Mucosa of stomach (tissue), 1 donor: Measurements from ENCODE around the gene WNT3.
"Not testable (repeated sequence)": the region's sequence is repeated elsewhere in the genome, so short reads cannot be mapped to it uniquely, and the experiment has no call there.

ENCODE experiments used
- H3K27me3 ChIP-seq: one replicate; pipeline ENCODE4 v1.7.0; 2013; ENCODE audit warnings: mild to moderate bottlenecking, low read length; ENCODE audit not compliant: control insufficient read depth, insufficient read depth
- H3K36me3 ChIP-seq: one replicate; pipeline ENCODE4 v1.7.0; 2013; ENCODE audit warnings: low read length; ENCODE audit not compliant: control insufficient read depth, insufficient read depth
- H3K4me1 ChIP-seq: one replicate; pipeline ENCODE4 v1.7.0; 2013; ENCODE audit warnings: mild to moderate bottlenecking, low read length; ENCODE audit not compliant: control insufficient read depth, insufficient read depth
- H3K4me3 ChIP-seq: one replicate; pipeline ENCODE4 v1.7.0; 2013; ENCODE audit warnings: low read length
- H3K9ac ChIP-seq: one replicate; pipeline ENCODE4 v1.7.0; 2013; ENCODE audit warnings: mild to moderate bottlenecking, low read length, moderate library complexity
- H3K9me3 ChIP-seq: one replicate; pipeline ENCODE4 v1.7.0; 2013; ENCODE audit warnings: mild to moderate bottlenecking, low read length, moderate library complexity; ENCODE audit not compliant: control insufficient read depth
- donor health status: Pancreatic carcinoma.

The WNT3 gene

DNA sequence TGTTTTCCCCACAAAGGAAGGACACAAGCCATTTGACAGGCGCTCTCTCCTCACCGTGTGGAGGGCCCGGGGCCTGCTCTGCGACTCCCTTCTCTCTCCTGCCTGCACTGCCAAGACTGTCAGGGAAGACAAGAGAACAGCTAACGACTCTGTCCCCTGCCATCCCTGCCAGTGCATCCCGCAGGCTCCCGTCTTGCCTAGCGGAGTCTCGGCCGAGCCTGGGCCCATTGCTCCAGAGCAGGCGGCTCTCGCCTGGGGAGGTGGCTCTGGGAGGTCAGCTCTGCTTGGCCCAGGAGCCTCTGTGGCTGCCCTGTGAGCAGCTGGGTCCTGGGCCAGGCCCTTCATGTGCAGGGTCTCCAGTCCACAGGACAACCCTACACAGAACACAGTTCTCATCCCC, 53.0 kb downstream of the WNT3 start:
- Histone ChIP-seq H3K9ac (no peak overlapping the region), H3K4me3 (no peak overlapping the region), H3K27me3 (peaks cover 7% of the 10 kb centered on the region), H3K36me3 (no peaks in the 10 kb centered on the region), H3K4me1 (no peaks in the 10 kb centered on the region), H3K9me3 (no peaks in the 10 kb centered on the region)

DNA sequence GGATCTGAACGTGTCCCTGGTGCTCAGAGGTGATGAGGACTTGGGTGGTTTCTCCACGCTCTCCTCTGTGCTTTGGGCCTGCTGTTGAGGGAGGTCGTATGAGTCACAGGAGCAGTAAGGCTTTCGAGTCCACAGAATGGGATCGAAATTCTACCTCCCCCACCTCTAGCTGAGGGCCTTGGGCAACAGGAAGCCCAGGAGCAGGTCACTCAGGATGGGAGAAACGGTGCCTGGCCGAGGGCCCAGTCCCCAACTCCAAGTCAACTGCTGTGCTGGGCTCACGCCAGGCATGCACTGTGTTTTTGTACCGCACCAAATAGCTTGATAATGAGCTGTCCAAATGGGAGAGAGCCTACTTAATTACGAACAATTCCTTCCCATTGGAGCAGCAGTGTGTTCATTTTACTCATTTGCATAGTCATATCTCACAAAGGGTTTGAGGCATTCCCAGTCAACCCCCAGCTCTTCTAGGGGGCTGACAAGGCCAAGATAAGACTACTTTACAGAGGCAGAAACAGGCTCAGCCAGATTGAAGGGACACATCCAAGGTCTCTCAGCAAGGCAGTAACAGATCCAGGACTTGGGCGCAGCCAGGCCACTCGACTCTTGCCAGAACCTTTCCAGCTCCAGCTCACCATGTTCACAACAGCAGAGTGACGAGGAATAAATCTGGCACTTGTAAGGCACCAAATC, 53.6 kb downstream of the WNT3 start:
- no peaks in the 10 kb centered on the region for H3K9me3 ChIP-seq
- no peak overlapping the region for H3K9ac ChIP-seq
- no peaks in the 10 kb centered on the region for H3K4me1 ChIP-seq
- no peaks in the 10 kb centered on the region for H3K36me3 ChIP-seq
- no peak overlapping the region for H3K4me3 ChIP-seq
- H3K27me3 ChIP-seq = peaks cover under 1% of the 10 kb centered on the region

DNA sequence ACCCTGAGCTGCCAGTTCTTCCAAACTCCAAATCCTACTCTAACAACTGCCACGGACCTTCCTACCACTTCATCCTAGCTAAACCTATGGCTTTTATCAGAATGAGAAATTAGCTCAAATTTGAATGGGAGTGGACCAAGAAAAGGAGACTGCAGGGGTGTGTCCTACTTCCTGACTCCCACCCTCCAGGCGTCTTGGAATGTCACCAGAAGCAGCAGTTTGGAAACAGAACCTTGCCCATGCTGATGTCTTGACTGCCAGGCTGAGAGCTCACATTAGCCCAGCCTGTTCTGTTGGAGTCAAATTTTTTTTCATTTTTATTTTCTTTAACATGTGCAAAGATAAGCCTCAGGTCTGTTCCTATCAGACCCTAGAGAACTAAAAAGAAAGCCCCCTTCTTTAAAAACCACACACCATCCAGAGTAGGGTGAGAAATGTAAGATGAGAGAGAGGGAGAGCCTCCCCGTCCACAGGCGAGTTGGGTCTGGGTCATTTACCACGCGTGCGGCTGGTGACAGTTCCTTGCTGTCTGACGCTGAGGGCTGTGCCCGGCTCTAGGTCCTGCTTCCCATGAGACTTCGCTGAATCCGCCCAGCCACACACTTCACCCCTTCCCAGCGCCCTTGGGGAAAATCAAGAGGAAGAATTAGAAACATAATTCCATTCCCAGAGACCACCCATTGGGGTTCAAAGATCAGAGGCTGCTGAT, 54.3 kb downstream of the WNT3 start:
- Histone ChIP-seq H3K9ac (no peak overlapping the region), H3K9me3 (no peaks in the 10 kb centered on the region), H3K4me1 (peaks cover 4% of the 10 kb centered on the region), H3K4me3 (no peak overlapping the region), H3K36me3 (no peaks in the 10 kb centered on the region), H3K27me3 (no peaks in the 10 kb centered on the region)

DNA sequence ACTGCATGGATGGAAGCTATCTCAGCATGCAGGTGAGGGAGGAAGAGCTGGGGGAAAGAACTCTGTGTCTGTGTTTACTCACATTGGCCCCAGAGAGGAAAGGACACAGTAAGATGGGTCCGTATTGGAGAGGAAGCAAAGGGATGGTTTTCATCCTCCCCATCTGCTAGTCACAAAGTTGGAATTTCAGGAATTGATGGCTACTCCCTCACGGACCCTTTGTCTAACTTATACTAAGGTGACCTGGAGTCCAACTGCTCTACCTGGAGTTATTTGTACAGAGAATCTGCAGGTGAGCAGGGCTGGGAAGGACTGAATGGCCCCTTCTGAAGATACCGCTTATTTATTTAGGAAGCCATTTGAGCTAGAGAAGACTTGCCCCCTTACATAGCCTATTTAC, 55.1 kb downstream of the WNT3 start:
- no peaks in the 10 kb centered on the region for H3K9me3 ChIP-seq
- H3K27me3 ChIP-seq = no peaks in the 10 kb centered on the region
- H3K4me3 ChIP-seq = no peak overlapping the region
- peaks cover 8% of the 10 kb centered on the region for H3K4me1 ChIP-seq
- H3K36me3 ChIP-seq = no peaks in the 10 kb centered on the region
- no peak overlapping the region for H3K9ac ChIP-seq

DNA sequence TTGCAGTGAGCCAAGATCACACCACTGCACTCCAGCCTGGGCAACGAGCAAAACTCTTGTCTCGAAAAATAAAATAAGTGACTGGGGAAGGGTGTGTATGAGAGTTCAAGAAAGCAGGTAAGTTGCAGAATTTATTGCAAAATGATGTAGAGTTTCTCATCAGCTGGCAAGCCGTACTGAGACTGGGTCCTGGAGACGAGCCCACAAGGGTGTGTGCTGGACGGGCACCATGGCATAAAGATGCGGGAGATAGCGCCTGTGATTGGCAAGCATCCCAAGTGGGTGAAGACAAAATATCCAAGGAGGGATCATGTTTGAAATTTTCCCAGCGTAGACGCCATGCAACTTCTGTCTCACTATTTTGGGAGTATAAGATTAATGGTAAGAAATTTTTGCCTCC, 59.4 kb downstream of the WNT3 start:
- no peaks in the 10 kb centered on the region for H3K9me3 ChIP-seq
- no peaks in the 10 kb centered on the region for H3K36me3 ChIP-seq
- H3K27me3 ChIP-seq = no peaks in the 10 kb centered on the region
- peaks cover 22% of the 10 kb centered on the region for H3K4me1 ChIP-seq
- H3K9ac ChIP-seq = no peak overlapping the region
- H3K4me3 ChIP-seq = no peak overlapping the region

DNA sequence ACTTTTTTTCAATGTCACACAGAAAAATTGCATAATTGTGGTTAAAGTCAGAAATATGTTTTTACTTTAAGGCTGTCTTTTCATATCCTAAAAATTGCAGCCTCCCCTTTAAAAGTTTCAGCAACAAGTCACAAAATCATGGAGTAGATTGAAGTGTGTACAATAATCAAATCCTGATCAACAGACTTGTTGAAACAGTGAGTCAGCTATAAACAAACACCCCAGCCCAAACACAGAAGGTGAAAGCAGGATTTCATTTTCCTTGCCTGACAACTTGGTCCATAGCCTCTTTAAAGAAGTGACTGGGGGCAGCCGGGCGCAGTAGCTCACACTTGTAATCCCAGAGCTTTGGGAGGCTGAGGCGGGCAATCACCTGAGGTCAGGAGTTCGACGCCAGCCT, 59.9 kb downstream of the WNT3 start:
- H3K36me3 ChIP-seq = no peaks in the 10 kb centered on the region
- H3K9me3 ChIP-seq = no peaks in the 10 kb centered on the region
- no peak overlapping the region for H3K9ac ChIP-seq
- peaks cover 22% of the 10 kb centered on the region for H3K4me1 ChIP-seq
- no peaks in the 10 kb centered on the region for H3K27me3 ChIP-seq
- H3K4me3 ChIP-seq = no peak overlapping the region

DNA sequence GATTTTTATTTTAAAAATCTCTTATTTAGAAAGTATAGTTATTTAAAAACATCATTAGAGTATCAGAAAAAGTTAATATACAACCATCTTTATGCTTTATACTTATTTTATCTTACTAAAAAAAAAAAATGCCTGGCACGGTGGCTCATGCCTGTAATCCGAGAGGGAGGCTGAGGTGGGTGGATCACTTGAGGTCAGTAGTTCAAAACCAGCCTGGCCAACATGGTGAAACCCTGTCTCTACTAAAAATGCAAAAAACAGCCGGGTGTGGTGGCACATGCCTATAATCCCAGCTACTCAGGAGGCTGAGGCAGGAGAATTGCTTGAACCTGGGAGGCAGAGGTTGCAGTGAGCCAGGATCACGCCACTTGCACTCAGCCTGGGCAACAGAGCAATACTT, 60.9 kb downstream of the WNT3 start:
- not testable (repeated sequence) for H3K36me3 ChIP-seq, H3K4me3 ChIP-seq, H3K9me3 ChIP-seq, H3K9ac ChIP-seq, H3K27me3 ChIP-seq
- peaks cover 22% of the 10 kb centered on the region for H3K4me1 ChIP-seq

DNA sequence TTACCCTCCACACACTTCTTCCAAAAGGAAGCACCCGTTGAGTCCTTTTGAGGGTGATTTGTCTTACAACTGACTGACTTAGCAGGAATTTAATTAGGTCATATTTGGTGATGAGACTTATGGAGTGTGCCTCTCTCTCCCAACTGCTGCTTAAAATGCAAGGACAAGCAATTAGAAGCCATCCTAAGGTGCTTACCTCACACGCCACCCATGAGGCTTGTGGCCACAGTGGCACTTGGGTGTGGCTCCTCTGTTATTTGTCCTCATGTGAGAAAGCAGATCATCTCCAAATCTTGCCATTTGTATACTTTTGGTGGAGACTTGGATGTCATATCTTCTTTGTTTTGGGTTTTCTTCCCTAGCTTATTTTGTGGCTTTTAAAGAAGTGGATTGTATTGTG, 61.6 kb downstream of the WNT3 start:
- no peak overlapping the region for H3K4me3 ChIP-seq
- H3K9me3 ChIP-seq = no peaks in the 10 kb centered on the region
- H3K27me3 ChIP-seq = no peaks in the 10 kb centered on the region
- H3K9ac ChIP-seq = no peak overlapping the region
- H3K4me1 ChIP-seq = peaks cover 22% of the 10 kb centered on the region
- H3K36me3 ChIP-seq = no peaks in the 10 kb centered on the region

DNA sequence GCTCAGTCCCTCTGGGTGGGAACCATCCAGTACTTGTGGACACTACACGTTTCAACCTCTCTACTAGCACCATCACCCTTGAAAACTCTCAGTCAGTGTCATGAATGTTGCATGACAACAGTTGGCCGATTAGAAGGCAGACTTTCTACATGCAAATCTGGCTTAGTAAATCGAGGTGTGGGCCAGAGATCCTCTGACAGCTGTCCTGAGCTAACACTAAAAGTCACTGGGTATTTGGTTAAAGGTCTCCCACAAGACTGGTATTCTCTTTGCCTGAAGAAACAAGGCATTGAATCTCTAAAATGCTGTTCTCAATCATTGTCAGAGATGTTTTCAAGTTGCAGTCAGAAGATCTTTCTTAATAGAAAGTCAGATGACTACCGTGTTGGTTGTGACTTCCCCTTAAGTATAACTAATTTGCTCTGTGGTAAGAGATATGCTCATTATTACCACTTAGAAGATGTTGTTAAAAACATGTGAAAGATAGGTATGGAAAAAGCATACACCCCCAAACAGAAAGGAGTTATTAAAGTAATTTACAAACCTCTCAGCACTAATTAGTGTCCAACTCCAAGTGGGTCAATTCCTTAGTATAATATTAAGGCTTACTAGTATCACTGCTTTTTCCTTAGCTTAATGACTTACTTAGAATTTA, 62.3 kb downstream of the WNT3 start:
- Histone ChIP-seq H3K4me1 (peaks cover 22% of the 10 kb centered on the region), H3K9ac (no peak overlapping the region), H3K36me3 (no peaks in the 10 kb centered on the region), H3K4me3 (no peak overlapping the region), H3K27me3 (no peaks in the 10 kb centered on the region), H3K9me3 (no peaks in the 10 kb centered on the region)

DNA sequence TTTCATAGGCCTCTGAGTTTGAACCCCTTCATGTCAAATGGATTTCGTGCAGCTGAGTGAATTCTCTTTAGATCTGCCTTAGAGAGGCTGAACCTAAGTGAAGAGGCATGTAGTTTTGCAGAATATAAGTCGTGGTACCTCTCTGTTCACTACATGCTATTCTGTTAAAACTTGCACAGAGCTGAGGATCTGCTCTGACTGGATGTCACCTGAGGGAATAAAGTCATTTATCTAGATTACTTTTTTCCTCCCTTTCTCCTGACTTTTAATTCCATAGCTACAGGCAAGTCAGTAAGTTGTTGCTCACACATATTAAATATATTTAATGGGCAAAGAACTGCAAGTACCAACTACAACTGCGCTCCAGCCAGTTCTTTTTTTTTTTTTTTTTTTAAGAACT, 64.7 kb downstream of the WNT3 start:
- no peaks in the 10 kb centered on the region for H3K9me3 ChIP-seq
- no peak overlapping the region for H3K9ac ChIP-seq
- H3K4me1 ChIP-seq = peaks cover 14% of the 10 kb centered on the region
- no peaks in the 10 kb centered on the region for H3K27me3 ChIP-seq
- no peaks in the 10 kb centered on the region for H3K36me3 ChIP-seq
- no peak overlapping the region for H3K4me3 ChIP-seq

DNA sequence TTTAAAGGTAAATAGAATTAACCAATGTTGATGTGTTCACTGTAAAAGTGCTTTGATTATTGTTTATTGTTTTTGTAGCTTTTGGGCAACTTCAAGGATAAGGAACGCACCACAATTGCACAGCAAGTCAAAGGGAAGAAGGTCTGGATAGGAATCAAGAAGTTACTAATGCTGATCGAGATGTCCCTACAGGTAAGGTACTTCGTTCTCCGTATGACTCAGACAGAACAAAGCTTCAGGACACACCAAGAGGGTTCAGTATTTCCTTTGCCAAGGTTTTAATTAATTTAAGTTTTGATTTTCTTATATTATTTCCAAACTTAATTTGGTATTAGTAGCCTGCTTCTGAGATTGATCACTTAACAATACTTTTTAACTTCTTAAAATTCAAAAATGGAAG, 67.1 kb downstream of the WNT3 start:
- H3K36me3 ChIP-seq = no peaks in the 10 kb centered on the region
- H3K9me3 ChIP-seq = no peaks in the 10 kb centered on the region
- H3K9ac ChIP-seq = no peak overlapping the region
- no peaks in the 10 kb centered on the region for H3K27me3 ChIP-seq
- H3K4me3 ChIP-seq = no peak overlapping the region
- H3K4me1 ChIP-seq = no peaks in the 10 kb centered on the region

DNA sequence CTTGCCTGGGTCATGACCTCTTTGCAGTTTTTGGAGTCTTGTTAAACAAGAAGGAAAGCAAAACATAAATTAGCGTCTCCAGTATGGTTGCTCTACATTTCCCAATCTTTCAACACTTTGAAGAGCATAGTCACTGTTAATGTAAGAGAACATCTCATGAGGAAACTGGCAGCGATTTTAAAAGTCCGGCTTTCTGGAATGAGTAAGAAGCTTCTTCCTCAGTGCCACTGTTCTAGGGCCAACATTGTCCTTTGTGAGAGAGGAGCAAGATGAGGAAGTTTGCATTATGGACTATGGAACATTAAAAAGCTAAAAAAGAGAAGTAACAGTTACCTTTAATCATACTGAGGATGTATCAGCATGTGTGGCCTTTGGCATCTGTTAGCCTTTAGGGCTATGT, 73.1 kb downstream of the WNT3 start:
- Histone ChIP-seq H3K4me3 (no peak overlapping the region), H3K9me3 (no peaks in the 10 kb centered on the region)

More for the DNA sequence above, 73.1 kb downstream of the WNT3 start:
- Histone ChIP-seq H3K27me3 (no peaks in the 10 kb centered on the region), H3K9ac (no peak overlapping the region), H3K36me3 (no peaks in the 10 kb centered on the region), H3K4me1 (peaks cover 10% of the 10 kb centered on the region)
